ENCODE results near the gene PODXL2. TPM values are rescaled to one million over a fixed set of nuclear protein-coding genes. Genes with fewer than 3 reads are reported as not detected.

PODXL2 gene
- total and polyA plus RNA-seq, 2 of the 8 experiments (the other 6 are each of a cell fraction or from before 2014, with no cell fraction given): 27.6 to 31.6 TPM

- TF ChIP-seq ATF3 (IDR thresholded peaks at IDR 0.05; ENCODE audit: insufficient read depth, low read depth, low read length) (no peak), JUN (IDR thresholded peaks at IDR 0.05; ENCODE audit: low read depth, low read length) (no peak), SIRT6 (IDR thresholded peaks at IDR 0.05; ENCODE audit: low read length) (no peak), SIN3A (conservative IDR thresholded peaks at IDR 0.05 in 1 of 2, IDR thresholded peaks at IDR 0.05 in 1 of 2; ENCODE audit: low read depth in 1 of 2, low read length in 2 of 2) (no peak), POU5F1 (IDR thresholded peaks at IDR 0.05; ENCODE audit: low read depth, low read length) (no peak), RAD21 (IDR thresholded peaks at IDR 0.05 in 1 of 2, conservative IDR thresholded peaks at IDR 0.05 in 1 of 2; ENCODE audit: low read depth in 2 of 2, low read length in 2 of 2) (no peak), TAF7 (optimal IDR thresholded peaks at IDR 0.05; ENCODE audit: borderline replicate concordance, low read depth, low read length) (no peak)
These were observed 44.3 kb upstream of the PODXL2 start (continued) for GRCh38 chr3:127584734-127585133.

Data from H1 (cell line).